PFSK-1 (cell line): Measurements from ENCODE around the gene POLE2.

Experiments
- FOXP2 ChIP-seq: optimal IDR thresholded peaks from 2 replicates; pipeline ENCODE3; 2011; ENCODE audit warnings: borderline replicate concordance, control low read depth, inconsistent platforms; ENCODE audit not compliant: insufficient read depth; ENCODE audit errors: extremely low read length, extremely low read depth
- POLR2AphosphoS5 ChIP-seq: IDR thresholded peaks from 2 replicates; pipeline ENCODE4 v1.6.1; 2012; ENCODE audit warnings: low read depth, mild to moderate bottlenecking, control low read depth, low read length, moderate library complexity
- REST ChIP-seq, 2 experiments: IDR thresholded peaks; 2 replicates each; pipeline versions ENCODE4 v1.6.1 to v1.8.0; 2011 to 2012; ENCODE audit warnings: low read depth in 2 of 2, low read length in 2 of 2, control low read depth in 1 of 2, inconsistent platforms in 1 of 2, mild to moderate bottlenecking in 1 of 2, moderate library complexity in 1 of 2; ENCODE audit not compliant: insufficient read depth in 1 of 2
- SIN3A ChIP-seq: IDR thresholded peaks from 2 replicates; pipeline ENCODE4 v1.6.1; 2012; ENCODE audit warnings: mild to moderate bottlenecking, low read length, moderate library complexity, borderline replicate concordance; ENCODE audit not compliant: insufficient read depth
- TAF1 ChIP-seq: IDR thresholded peaks from 2 replicates; pipeline ENCODE4 v1.6.1; 2012; ENCODE audit warnings: low read length, control low read depth, borderline replicate concordance; ENCODE audit not compliant: insufficient read depth

DNA sequence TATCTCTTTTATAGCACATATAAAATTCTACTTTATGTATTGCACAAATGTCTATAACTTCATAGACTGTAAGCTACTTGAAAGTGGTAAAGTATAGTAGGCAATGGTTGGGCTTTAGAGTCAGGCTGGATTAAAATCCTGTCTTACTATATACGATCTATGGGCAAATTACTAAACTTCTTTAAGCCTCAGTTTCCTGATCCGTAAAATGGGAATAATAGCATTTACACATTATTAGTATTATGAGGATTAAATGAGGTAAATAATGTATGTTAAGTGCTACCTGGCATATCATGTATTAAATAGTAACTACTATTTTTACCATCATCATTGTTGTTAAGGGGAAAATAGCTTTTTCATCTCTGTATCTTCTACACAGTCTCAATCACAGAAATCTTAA is 14.4 kb downstream of the POLE2 start:
- no peak for TF ChIP-seq POLR2AphosphoS5
- TF ChIP-seq REST (IDR thresholded peaks at IDR 0.05; ENCODE audit: insufficient read depth in 1 of 2, low read depth in 2 of 2, low read length in 2 of 2), result no peak
- TF ChIP-seq FOXP2, result no peak
- no peak for TF ChIP-seq TAF1
- TF ChIP-seq SIN3A, result no peak
